K562 (cell line): ENCODE measurements around the gene MATCAP1. TPM values are rescaled to one million over a fixed set of nuclear protein-coding genes. Genes with fewer than 3 reads are reported as not detected.

Experiments
- ATAC-seq: fragments of 200-7000 bp; cut with Tn5 transposase; 3 replicates; pipeline ENCODE4 v1.9.1; 2020; ENCODE audit warnings: moderate library complexity
- BruUV-seq: library from RNA; stranded (reverse); fragments of 400-500 nt; replicated peaks from 2 replicates; lab custom pipeline; 2021; lab: Mats Ljungman, UMichigan
- CTCF ChIA-PET: fragments of 300-600 bp; formaldehyde crosslinking; extraction: SDS; loops from one replicate; lab custom pipeline; 2021; ENCODE audit warnings: low intra/inter-chr PET ratio; lab: Yijun Ruan, JAX
- POLR2A ChIA-PET: fragments of 300-600, 350-650 bp; sonication (Branson Sonifier 250); formaldehyde crosslinking; extraction: SDS; loops from one replicate; lab custom pipeline; 2021; ENCODE audit warnings: antibody characterized with exemption, inconsistent platforms; lab: Yijun Ruan, JAX
- DNase-seq, 4 experiments: peaks; one replicate each; pipeline versions ENCODE4 v3.0.0 to v3.0.0-alpha.2; 2011 to 2018; ENCODE audit warnings: low spot score in 3 of 4, mixed read lengths in 3 of 4; ENCODE audit errors: extremely low read depth in 1 of 4
- FAIRE-seq: peaks from 2 replicates; lab custom pipeline; 2011; peaks lifted over from hg19 to GRCh38; lab: Jason Lieb, UNC
- H2AFZ ChIP-seq: 2 replicates; pipeline ENCODE4 v1.6.0; 2011; ENCODE audit warnings: low read depth, low read length, control low read depth, inconsistent platforms
- H3K27ac ChIP-seq: fragments of 200-600 bp; 3 replicates; pipeline ENCODE4 v1.8.0; 2011; ENCODE audit warnings: low read depth, mild to moderate bottlenecking, control low read depth, inconsistent platforms, low read length, moderate library complexity, mixed read lengths; ENCODE audit errors: extremely low read depth
- H3K27me3 ChIP-seq, 2 experiments: fragments of 300-600 bp in 1 of 2; 2 replicates in 1 of 2; 3 replicates in 1 of 2; pipeline versions ENCODE4 v1.6.0 to v1.8.0; 2011; ENCODE audit warnings: inconsistent platforms in 2 of 2, low read length in 2 of 2, mild to moderate bottlenecking in 1 of 2, mixed read lengths in 1 of 2, moderate library complexity in 1 of 2; ENCODE audit not compliant: control insufficient read depth in 2 of 2, insufficient read depth in 2 of 2
- H3K36me3 ChIP-seq: fragments of 300-600 bp; 3 replicates; pipeline ENCODE4 v1.8.0; 2011; ENCODE audit warnings: mild to moderate bottlenecking, low read length, inconsistent platforms; ENCODE audit not compliant: control insufficient read depth, insufficient read depth
- H3K4me1 ChIP-seq, 2 experiments: fragments of 200-600 bp in 1 of 2; replicated peaks in 1 of 2; 2 replicates in 1 of 2; 3 replicates in 1 of 2; pipeline versions ENCODE4 v1.5.1 to v1.8.0; 2011; ENCODE audit warnings: inconsistent platforms in 2 of 2, low read length in 2 of 2, mild to moderate bottlenecking in 1 of 2, mixed read lengths in 1 of 2, moderate library complexity in 1 of 2; ENCODE audit not compliant: control insufficient read depth in 2 of 2, insufficient read depth in 2 of 2
- H3K4me2 ChIP-seq: 2 replicates; pipeline ENCODE4 v1.6.1; 2011; ENCODE audit warnings: low read length, control low read depth, inconsistent platforms, mixed read lengths; ENCODE audit not compliant: insufficient read depth
- H3K4me3 ChIP-seq: fragments of 200-600 bp; sonication (generic), shearing (Covaris generic); 2 replicates; pipeline ENCODE4 v1.5.1; 2016; ENCODE audit warnings: control low read depth, inconsistent platforms
- H3K79me2 ChIP-seq: fragments of 200-600 bp; 3 replicates; pipeline ENCODE4 v1.8.0; 2011; ENCODE audit warnings: low read length, inconsistent platforms; ENCODE audit not compliant: control insufficient read depth, insufficient read depth
- H3K9ac ChIP-seq, 2 experiments: 2 replicates each; pipeline versions ENCODE4 v1.6.0 to v1.6.1; 2011; ENCODE audit warnings: low read depth in 2 of 2, low read length in 2 of 2, control low read depth in 1 of 2, inconsistent platforms in 1 of 2, mild to moderate bottlenecking in 1 of 2, mixed read lengths in 1 of 2; ENCODE audit not compliant: insufficient read depth in 1 of 2
- H3K9me1 ChIP-seq: one replicate; pipeline ENCODE4 v1.6.0; 2011; ENCODE audit warnings: inconsistent platforms, mild to moderate bottlenecking, low read length, moderate library complexity; ENCODE audit not compliant: control insufficient read depth, insufficient read depth
- H3K9me3 ChIP-seq: replicated peaks from 2 replicates; pipeline ENCODE4 v1.5.1; 2011; ENCODE audit warnings: low read depth, low read length, inconsistent platforms; ENCODE audit not compliant: control insufficient read depth, insufficient read depth
- H4K20me1 ChIP-seq: replicated peaks from 2 replicates; pipeline ENCODE4 v1.6.1; 2011; ENCODE audit warnings: low read length, inconsistent platforms, mixed read lengths; ENCODE audit not compliant: control insufficient read depth, insufficient read depth
- CTCF ChIP-seq, 3 experiments: IDR thresholded peaks in 2 of 3; conservative IDR thresholded peaks in 1 of 3; 2 replicates each; pipeline ENCODE4 v1.5.1; 2011 to 2012; ENCODE audit warnings: low read length in 3 of 3, mild to moderate bottlenecking in 3 of 3, control low read depth in 2 of 3, improper control_type of control experiment in 1 of 3, inconsistent platforms in 1 of 3, low read depth in 1 of 3, mixed read lengths in 1 of 3, moderate library complexity in 1 of 3; ENCODE audit not compliant: insufficient read depth in 2 of 3
- MAX ChIP-seq: sonication (generic); formaldehyde crosslinking; IDR thresholded peaks from 2 replicates; pipeline ENCODE4 v1.9.0; 2022; ENCODE audit warnings: mild to moderate bottlenecking, missing genetic modification reagents
- MCM3 ChIP-seq: fragments of 450-650 bp; IDR thresholded peaks from 2 replicates; pipeline ENCODE4 v1.6.1; 2016
- RBM14 ChIP-seq: fragments of 200-400 bp; formaldehyde crosslinking; IDR thresholded peaks from 2 replicates; pipeline ENCODE4 v1.6.1; 2018; ENCODE audit warnings: low read depth, mild to moderate bottlenecking, low read length, moderate library complexity, borderline replicate concordance; ENCODE audit not compliant: insufficient read depth
- U2AF2 ChIP-seq: fragments of 200-400 bp; formaldehyde crosslinking; optimal IDR thresholded peaks from 2 replicates; pipeline ENCODE3; 2017; ENCODE audit warnings: low read depth, mild to moderate bottlenecking, low read length
- WGBS: fragments of 100-300 bp; shearing (Covaris generic); methylation state at CpG from one replicate; pipeline ENCODE4 v1.1.6; 2016; ENCODE audit warnings: low coverage, mixed read lengths; ENCODE audit not compliant: insufficient coverage; ENCODE audit errors: missing lambda C conversion rate; 5-methylcytosine and 5-hydroxymethylcytosine counted together
- in situ Hi-C: fragments of 300-500 bp; cut with MboI; formaldehyde crosslinking; loops from 4 replicates; pipeline ENCODE4 v1.15.0; 2018; ENCODE audit warnings: inconsistent platforms, mixed read lengths
- intact Hi-C: fragments of 100-400 bp; cut with micrococcal nuclease; formaldehyde crosslinking; loops from 2 replicates; pipeline ENCODE4 v1.14.2; 2022
- polyA plus RNA-seq, 8 experiments: library from polyadenylated mRNA; depleted of rRNA in 4 of 8; stranded (reverse) in 5 of 8; unstranded in 3 of 8; fragments of >200 nt; fragmentation: Nextera tagmentation in 2 of 8; fragmentation: Illumina TruSeq in 1 of 8; extraction: Ambion mirVana in 2 of 8; extraction: Trizol in 1 of 8; gene quantifications; 2 replicates each; pipeline versions ENCODE4 v1.2.1 to v1.2.3, GENCODE V29; 2011 to 2014; ENCODE audit warnings: inconsistent platforms in 1 of 8, missing spikeins in 1 of 8
- total RNA-seq, 7 experiments: library from RNA; depleted of rRNA in 6 of 7; stranded (reverse); fragments of >200 nt in 6 of 7; fragmentation: Illumina TruSeq in 2 of 7; extraction: Trizol in 2 of 7; gene quantifications; 2 replicates each; pipeline versions ENCODE4 v1.2.1 to v1.2.3, GENCODE V29; 2011 to 2021; ENCODE audit warnings: low replicate concordance in 1 of 7
- TF ChIP-seq, protein P1 (sequence below): sonication (generic); formaldehyde crosslinking; IDR thresholded peaks from 2 replicates; pipeline ENCODE4 v1.8.0; 2022; ENCODE audit warnings: mild to moderate bottlenecking, missing genetic modification reagents

Gene MATCAP1
- total and polyA plus RNA-seq, 9 of the 15 experiments (the other 6 are each of a cell fraction or from before 2014, with no cell fraction given) = 3.4 to 20.5 (median 10.3) TPM

- intact Hi-C loops = no loop called here
- POLR2A ChIA-PET = interaction anchor here (0.6 to 1.9 kb wide), 5 partner anchors 8 to 168 kb away, joined by 3 to 6 read pairs (median 4); no protein-coding TSS in a partner anchor
Observed at GRCh38 chr16:67151431-67152097, 32.2 kb downstream of the MATCAP1 start.

More at GRCh38 chr16:67151431-67152097, 32.2 kb downstream of the MATCAP1 start:
- CTCF ChIA-PET = interaction anchor here (0.5 kb wide), 1 partner anchor 13 kb away, joined by 4 read pairs; the partner anchor contains the start of gene HSF4
- Histone ChIP-seq H3K4me1 (peaks cover 3 to 46% of the 10 kb centered on the region in 2 experiments; a peak in 4 of 5 replicates), H3K9ac (no peak overlapping the region), H3K36me3 (peaks cover 25% of the 10 kb centered on the region; the same call in 2 of the 3 replicates), H3K9me1 (no peaks in the 10 kb centered on the region), H3K4me3 (no peak overlapping the region), H3K79me2 (no peaks in the 10 kb centered on the region), H4K20me1 (peaks cover 7% of the 10 kb centered on the region), H3K9me3 (no peaks in the 10 kb centered on the region), H3K27ac (no peak overlapping the region), H2AFZ (no peak overlapping the region), H3K4me2 (no peak overlapping the region), H3K27me3 (no peaks in the 10 kb centered on the region)
- in situ Hi-C loops = loop anchor here (25.0 kb wide), 1 partner anchor 189 kb away; the partner anchor contains the start of gene CES3
- no TSS peak for BruUV-seq
- 47% methylated on average over 8 of the region's 8 CpGs for WGBS
- peak; percentile 64 for FAIRE-seq
- peak in 1 of 4 experiments; percentile 38 for DNase-seq
- TF ChIP-seq U2AF2 = no peak
- TF ChIP-seq MCM3 = no peak
- TF ChIP-seq MAX = peak; percentile 13; the same call in 1 of the 2 replicates
- no peak for TF ChIP-seq RBM14
- TF ChIP-seq, protein P1, sequence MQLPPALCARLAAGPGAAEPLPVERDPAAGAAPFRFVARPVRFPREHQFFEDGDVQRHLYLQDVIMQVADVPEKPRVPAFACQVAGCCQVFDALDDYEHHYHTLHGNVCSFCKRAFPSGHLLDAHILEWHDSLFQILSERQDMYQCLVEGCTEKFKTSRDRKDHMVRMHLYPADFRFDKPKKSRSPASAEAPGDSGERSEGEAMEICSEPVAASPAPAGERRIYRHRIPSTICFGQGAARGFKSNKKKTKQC (CRISPR knock-in tag) = no peak
- 0 out of 6 replicates have a peak, but pooled peaks of 1 of the 3 experiments have one; percentile 32 for TF ChIP-seq CTCF (IDR thresholded peaks at IDR 0.05 in 2 of 3, conservative IDR thresholded peaks at IDR 0.05 in 1 of 3; ENCODE audit: insufficient read depth in 2 of 3, low read depth in 1 of 3, low read length in 3 of 3)
- ATAC-seq = peak; percentile 54
